SK-N-MC (cell line): ENCODE data around the gene KIAA1217.
"Not testable (repeated sequence)": the region's sequence is repeated elsewhere in the genome, so short reads cannot be mapped to it uniquely, and the experiment has no call there.

ENCODE experiments used
- EZH2 ChIP-seq: fragments of 200-600 bp; sonication (generic); IDR thresholded peaks from one replicate; pipeline ENCODE4 v1.6.1; 2017; ENCODE audit warnings: antibody characterized with exemption
- POLR2AphosphoS5 ChIP-seq: IDR thresholded peaks from 2 replicates; pipeline ENCODE4 v1.6.1; 2012; ENCODE audit warnings: mild to moderate bottlenecking, low read depth, low read length, borderline replicate concordance

- not testable (repeated sequence) for TF ChIP-seq EZH2, POLR2AphosphoS5
Observed at GRCh38 chr10:24445958-24446357, 237.0 kb downstream of the KIAA1217 start.
